PC-3 (cell line): ENCODE measurements around the gene CAMKK2. TPM values are rescaled to one million over a fixed set of nuclear protein-coding genes. Genes with fewer than 3 reads are reported as not detected.
"Not testable (repeated sequence)": the region's sequence is repeated elsewhere in the genome, so short reads cannot be mapped to it uniquely, and the experiment has no call there.

Source experiments
- ATAC-seq: fragments of 200-7000 bp; cut with Tn5 transposase; 2 replicates; pipeline ENCODE4 v1.9.1; 2020; ENCODE audit warnings: mild to moderate bottlenecking, moderate library complexity
- BruUV-seq: library from RNA; stranded (reverse); fragments of 400-500 nt; replicated peaks from 2 replicates; lab custom pipeline; 2021; lab: Mats Ljungman, UMichigan
- CTCF ChIA-PET: fragments of 300-600 bp; sonication (Branson Sonifier 250); formaldehyde crosslinking; loops from one replicate; lab custom pipeline; 2022; ENCODE audit warnings: antibody characterized with exemption; lab: Charles Lee
- POLR2A ChIA-PET: fragments of 300-600 bp; sonication (Branson Sonifier 250); formaldehyde crosslinking; loops from one replicate; lab custom pipeline; 2022; ENCODE audit warnings: antibody characterized with exemption; ENCODE audit not compliant: unreplicated experiment; lab: Charles Lee
- DNase-seq: peaks from one replicate; pipeline ENCODE4 v3.0.0-alpha.2; 2015
- H2AFZ ChIP-seq: fragments of 300-600 bp; sonication (generic); 2 replicates; pipeline ENCODE4 v1.6.0; 2016; ENCODE audit warnings: antibody characterized with exemption, low read length
- H3F3A ChIP-seq: fragments of 300-600 bp; sonication (generic); one replicate; pipeline ENCODE4 v1.6.0; 2017; ENCODE audit warnings: antibody characterized with exemption, low read length, control low read depth, mild to moderate bottlenecking; ENCODE audit not compliant: unreplicated experiment
- H3K27ac ChIP-seq: fragments of 300-600 bp; sonication (generic); 2 replicates; pipeline ENCODE4 v1.5.1; 2016; ENCODE audit warnings: mild to moderate bottlenecking, low read length
- H3K27me3 ChIP-seq: fragments of 300-600 bp; sonication (generic); 2 replicates; pipeline ENCODE4 v1.6.1; 2016; ENCODE audit warnings: low read length, mixed read lengths
- H3K36me3 ChIP-seq: fragments of 300-600 bp; sonication (generic); 2 replicates; pipeline ENCODE4 v1.6.1; 2016; ENCODE audit warnings: low read depth, mixed run types, low read length, mixed read lengths
- H3K4me1 ChIP-seq: fragments of 300-600 bp; sonication (generic); 2 replicates; pipeline ENCODE4 v1.5.1; 2016; ENCODE audit warnings: low read length; ENCODE audit not compliant: insufficient read depth
- H3K4me2 ChIP-seq: fragments of 300-600 bp; sonication (generic); 2 replicates; pipeline ENCODE4 v1.6.0; 2016; ENCODE audit warnings: low read length
- H3K4me3 ChIP-seq: fragments of 300-600 bp; sonication (generic); 2 replicates; pipeline ENCODE4 v1.5.1; 2016; ENCODE audit warnings: mild to moderate bottlenecking, low read length, mixed read lengths
- H3K79me2 ChIP-seq: fragments of 300-600 bp; sonication (generic); 2 replicates; pipeline ENCODE4 v1.6.1; 2017; ENCODE audit warnings: low read length, mixed read lengths
- H3K9ac ChIP-seq: fragments of 300-600 bp; sonication (generic); 2 replicates; pipeline ENCODE4 v1.6.0; 2016; ENCODE audit warnings: mild to moderate bottlenecking, low read length
- H3K9me2 ChIP-seq: fragments of 300-600 bp; sonication (generic); replicated peaks from 2 replicates; pipeline ENCODE4 v1.6.1; 2016; ENCODE audit warnings: mixed run types, low read length, mixed read lengths
- H3K9me3 ChIP-seq: fragments of 300-600 bp; sonication (generic); 2 replicates; pipeline ENCODE4 v1.6.1; 2016; ENCODE audit warnings: low read length, mixed read lengths
- H4K20me1 ChIP-seq: fragments of 300-600 bp; sonication (generic); 2 replicates; pipeline ENCODE4 v1.6.1; 2016; ENCODE audit warnings: low read length, mixed read lengths
- CTCF ChIP-seq: fragments of 300-600 bp; sonication (generic); conservative IDR thresholded peaks from 2 replicates; pipeline ENCODE4 v1.5.1; 2017; ENCODE audit warnings: antibody characterized with exemption, low read depth, mild to moderate bottlenecking, low read length
- EZH2 ChIP-seq: fragments of 300-600 bp; sonication (generic); IDR thresholded peaks from one replicate; pipeline ENCODE4 v1.6.1; 2017; ENCODE audit warnings: antibody characterized with exemption, mild to moderate bottlenecking, low read length; ENCODE audit not compliant: unreplicated experiment
- EZH2phosphoT487 ChIP-seq: fragments of 300-600 bp; sonication (generic); IDR thresholded peaks from 2 replicates; pipeline ENCODE4 v1.6.1; 2018; ENCODE audit warnings: mild to moderate bottlenecking, antibody characterized with exemption, low read length, borderline replicate concordance
- intact Hi-C: fragments of 100-400 bp; cut with micrococcal nuclease; formaldehyde crosslinking; loops from 2 replicates; pipeline ENCODE4 v1.9.0; 2023
- total RNA-seq: library from RNA; depleted of rRNA; stranded (reverse); fragments of >200 nt; gene quantifications from 2 replicates; pipeline ENCODE4 v1.2.3, GENCODE V29; 2014

CAMKK2 gene
- total RNA-seq, 1 experiment from 2014 or later, result 26.5 TPM

- Histone ChIP-seq H3K9me2 (no peaks in the 10 kb centered on the region), H3K27ac (no peak overlapping the region), H3K79me2 (no peaks in the 10 kb centered on the region; the same call in 1 of the 2 replicates), H2AFZ (no peak overlapping the region), H3F3A (no peaks in the 10 kb centered on the region), H3K9ac (no peak overlapping the region), H3K36me3 (peaks cover 49% of the 10 kb centered on the region), H3K9me3 (no peaks in the 10 kb centered on the region), H3K4me2 (no peak overlapping the region), H3K4me3 (no peak overlapping the region), H3K4me1 (no peaks in the 10 kb centered on the region), H4K20me1 (no peaks in the 10 kb centered on the region), H3K27me3 (no peaks in the 10 kb centered on the region)
- ChIA-PET POLR2A (no interaction called here), CTCF (interaction anchor here (0.7 kb wide), 1 partner anchor 21 kb away, joined by 7 read pairs; no protein-coding TSS in a partner anchor)
- TF ChIP-seq EZH2 (no peak), CTCF (no peak), EZH2phosphoT487 (no peak)
- DNase-seq, result no peak
- intact Hi-C loops, result no loop called here
- ATAC-seq, result no peak
- no TSS peak for BruUV-seq
Measured at GRCh38 chr12:121314431-121314830, 17.9 kb upstream of the CAMKK2 start.

GRCh38 chr12:121310231-121310630 lies 13.7 kb upstream of the CAMKK2 start:
- BruUV-seq, H3K9me2 ChIP-seq, DNase-seq, H3K4me2 ChIP-seq, H3K9me3 ChIP-seq, H3K27me3 ChIP-seq, H3K27ac ChIP-seq, H2AFZ ChIP-seq, H3K4me3 ChIP-seq, H3K79me2 ChIP-seq, H3K4me1 ChIP-seq, intact Hi-C loops, H3F3A ChIP-seq, H3K9ac ChIP-seq, ATAC-seq, H4K20me1 ChIP-seq, CTCF ChIA-PET: not testable (repeated sequence)
- peaks cover 37% of the 10 kb centered on the region for H3K36me3 ChIP-seq
- POLR2A ChIA-PET, result interaction anchor here (0.6 kb wide), 1 partner anchor 24 kb away, joined by 7 read pairs; no protein-coding TSS in a partner anchor

GRCh38 chr12:121307397-121307796 lies 10.9 kb upstream of the CAMKK2 start:
- H4K20me1 ChIP-seq, CTCF ChIA-PET, ATAC-seq, intact Hi-C loops, POLR2A ChIA-PET, H3K27me3 ChIP-seq, H2AFZ ChIP-seq, DNase-seq, H3K9me3 ChIP-seq, H3F3A ChIP-seq, H3K79me2 ChIP-seq, H3K9me2 ChIP-seq, H3K4me1 ChIP-seq, H3K27ac ChIP-seq, BruUV-seq, H3K4me3 ChIP-seq, H3K9ac ChIP-seq, H3K4me2 ChIP-seq: not testable (repeated sequence)
- peaks cover 30% of the 10 kb centered on the region for H3K36me3 ChIP-seq

GRCh38 chr12:121304306-121304705 lies 7.8 kb upstream of the CAMKK2 start:
- BruUV-seq, result no TSS peak
- ATAC-seq, result no peak
- no peaks in the 10 kb centered on the region for H3K79me2 ChIP-seq

More at GRCh38 chr12:121304306-121304705, 7.8 kb upstream of the CAMKK2 start:
- Histone ChIP-seq H4K20me1 (no peaks in the 10 kb centered on the region), H3F3A (no peaks in the 10 kb centered on the region), H2AFZ (no peak overlapping the region), H3K9ac (no peak overlapping the region), H3K27me3 (no peaks in the 10 kb centered on the region), H3K9me3 (no peaks in the 10 kb centered on the region), H3K4me2 (no peak overlapping the region), H3K9me2 (no peaks in the 10 kb centered on the region), H3K4me1 (peaks cover 3% of the 10 kb centered on the region; the same call in 1 of the 2 replicates), H3K27ac (no peak overlapping the region), H3K4me3 (no peak overlapping the region), H3K36me3 (peaks cover 10% of the 10 kb centered on the region)
- ChIA-PET POLR2A (no interaction called here), CTCF (no interaction called here)
- TF ChIP-seq EZH2 (no peak), CTCF (no peak), EZH2phosphoT487 (no peak)
- no peak for DNase-seq
- intact Hi-C loops, result no loop called here
